ENCODE measurements around the gene VSTM4.

DNA sequence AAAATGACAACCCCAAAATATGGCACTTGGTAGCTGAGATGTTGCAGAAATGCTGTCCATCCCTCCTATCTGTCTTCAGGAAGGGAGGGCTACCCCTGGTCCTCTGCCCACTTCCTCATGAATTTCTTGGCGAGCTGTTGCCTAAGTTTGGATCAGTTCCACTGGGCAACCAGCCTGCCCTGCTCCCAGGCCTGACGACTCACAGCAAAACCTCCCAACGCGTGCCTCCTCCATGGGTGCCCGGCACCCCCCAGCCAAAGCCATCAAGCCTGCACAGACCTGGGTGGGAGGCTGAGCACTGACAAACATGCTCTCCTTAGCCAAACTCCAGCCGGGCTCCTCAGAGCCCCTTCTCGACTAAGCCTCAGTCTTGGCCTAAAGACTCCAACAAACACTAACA lies 8.9 kb downstream of the VSTM4 start:
- TF ChIP-seq EZH2 (IDR thresholded peaks at IDR 0.05; ENCODE audit: borderline replicate concordance, low read depth, low read length, severe bottlenecking): no peak
- TF ChIP-seq, protein P1, sequence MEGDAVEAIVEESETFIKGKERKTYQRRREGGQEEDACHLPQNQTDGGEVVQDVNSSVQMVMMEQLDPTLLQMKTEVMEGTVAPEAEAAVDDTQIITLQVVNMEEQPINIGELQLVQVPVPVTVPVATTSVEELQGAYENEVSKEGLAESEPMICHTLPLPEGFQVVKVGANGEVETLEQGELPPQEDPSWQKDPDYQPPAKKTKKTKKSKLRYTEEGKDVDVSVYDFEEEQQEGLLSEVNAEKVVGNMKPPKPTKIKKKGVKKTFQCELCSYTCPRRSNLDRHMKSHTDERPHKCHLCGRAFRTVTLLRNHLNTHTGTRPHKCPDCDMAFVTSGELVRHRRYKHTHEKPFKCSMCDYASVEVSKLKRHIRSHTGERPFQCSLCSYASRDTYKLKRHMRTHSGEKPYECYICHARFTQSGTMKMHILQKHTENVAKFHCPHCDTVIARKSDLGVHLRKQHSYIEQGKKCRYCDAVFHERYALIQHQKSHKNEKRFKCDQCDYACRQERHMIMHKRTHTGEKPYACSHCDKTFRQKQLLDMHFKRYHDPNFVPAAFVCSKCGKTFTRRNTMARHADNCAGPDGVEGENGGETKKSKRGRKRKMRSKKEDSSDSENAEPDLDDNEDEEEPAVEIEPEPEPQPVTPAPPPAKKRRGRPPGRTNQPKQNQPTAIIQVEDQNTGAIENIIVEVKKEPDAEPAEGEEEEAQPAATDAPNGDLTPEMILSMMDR (IDR thresholded peaks at IDR 0.05; ENCODE audit: borderline replicate concordance, extremely low read depth, low read length, poor library complexity, severe bottlenecking): no peak

Data from DND-41 (cell line).